ENCODE data around the gene RHOV.

RHOV gene

DNA sequence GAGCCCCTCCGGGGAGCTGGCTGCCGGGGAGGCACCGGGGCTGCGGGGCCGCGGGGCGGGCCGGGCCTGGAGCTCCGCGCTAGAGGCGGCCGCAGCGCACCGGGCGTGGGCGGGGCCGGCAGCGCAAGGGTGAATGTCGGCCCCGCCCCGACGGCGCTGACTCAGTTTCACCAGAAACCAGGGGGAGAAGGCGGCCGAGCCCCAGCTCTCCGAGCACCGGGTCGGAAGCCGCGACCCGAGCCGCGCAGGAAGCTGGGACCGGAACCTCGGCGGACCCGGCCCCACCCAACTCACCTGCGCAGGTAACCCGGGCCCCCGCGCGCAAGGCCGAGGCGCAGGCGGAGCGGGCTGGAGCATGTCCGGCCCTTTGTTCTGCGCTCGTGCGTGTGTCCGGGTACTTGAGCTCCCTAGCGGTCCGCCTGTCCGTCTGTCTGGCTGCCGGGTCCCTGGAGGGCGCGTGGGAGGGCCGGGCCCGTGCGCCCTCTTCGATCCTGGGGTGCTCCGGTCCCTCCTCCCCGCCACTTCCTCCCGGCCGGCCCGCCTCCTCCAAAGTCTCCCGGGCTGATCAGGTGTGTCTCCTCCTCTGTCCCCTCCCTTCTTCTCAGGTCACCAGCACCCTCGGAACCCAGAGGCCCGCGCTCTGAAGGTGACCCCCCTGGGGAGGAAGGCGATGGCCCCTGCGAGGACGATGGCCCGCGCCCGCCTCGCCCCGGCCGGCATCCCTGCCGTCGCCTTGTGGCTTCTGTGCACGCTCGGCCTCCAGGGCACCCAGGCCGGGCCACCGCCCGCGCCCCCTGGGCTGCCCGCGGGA is 29.9 kb downstream of the RHOV start, which contains the start of gene SPINT1:
SPINT1 (plus strand) TSS at position 164 of the 811 bp plus-strand sequence; CDS start at position 671, 507 bp downstream.
- DNase-seq, result no peak

DNA sequence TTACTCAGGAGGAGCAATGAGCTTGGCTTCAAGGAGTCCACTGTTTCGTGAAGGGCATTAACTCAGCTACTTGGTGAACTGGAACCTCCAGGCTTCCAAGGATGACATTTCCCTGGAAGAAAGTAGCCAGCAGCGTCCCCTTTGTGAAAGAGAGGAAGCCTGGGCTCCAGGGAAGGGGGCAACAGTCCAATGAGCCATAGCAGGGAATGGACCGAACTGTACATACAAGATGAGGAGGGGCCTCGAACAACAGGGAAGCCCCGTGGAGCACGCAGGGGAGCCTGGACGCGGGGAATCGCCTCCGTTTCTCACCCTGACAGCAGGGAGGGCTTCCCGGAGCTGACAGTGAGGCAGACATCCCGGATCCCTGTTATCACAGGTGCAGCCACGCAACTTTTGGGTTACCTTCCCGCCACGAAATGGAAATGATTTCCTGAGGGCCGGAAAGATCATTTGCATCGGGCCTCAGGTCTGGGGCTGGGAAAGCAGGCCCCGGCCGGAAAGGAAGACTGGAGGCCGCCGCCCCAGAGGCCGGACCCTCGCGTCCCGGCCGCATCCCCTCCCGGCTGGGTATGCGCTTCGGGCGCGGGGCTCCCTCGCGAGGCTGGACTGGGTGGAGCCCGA is 30.7 kb downstream of the RHOV start:
- DNase-seq, result no peak

DNA sequence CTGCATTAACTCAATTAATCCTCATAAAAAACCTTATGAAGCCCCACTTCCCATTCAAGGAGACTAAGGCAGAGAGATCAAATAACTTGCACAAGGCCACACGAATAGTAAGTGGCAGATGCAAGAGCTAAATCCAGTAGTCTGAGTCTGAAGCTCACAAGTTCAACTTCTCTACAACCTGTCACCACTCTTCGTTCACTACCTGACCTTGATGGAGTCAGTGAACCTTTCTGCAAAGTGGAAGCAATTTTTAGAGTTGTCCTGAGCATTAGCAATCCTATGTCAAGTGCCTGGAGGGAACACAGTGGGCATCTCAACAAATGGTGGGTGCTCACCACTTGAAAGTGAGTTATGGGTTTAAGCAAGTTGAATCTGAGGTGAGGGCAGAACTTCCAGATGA is 32.3 kb downstream of the RHOV start:
- no peak for DNase-seq

DNA sequence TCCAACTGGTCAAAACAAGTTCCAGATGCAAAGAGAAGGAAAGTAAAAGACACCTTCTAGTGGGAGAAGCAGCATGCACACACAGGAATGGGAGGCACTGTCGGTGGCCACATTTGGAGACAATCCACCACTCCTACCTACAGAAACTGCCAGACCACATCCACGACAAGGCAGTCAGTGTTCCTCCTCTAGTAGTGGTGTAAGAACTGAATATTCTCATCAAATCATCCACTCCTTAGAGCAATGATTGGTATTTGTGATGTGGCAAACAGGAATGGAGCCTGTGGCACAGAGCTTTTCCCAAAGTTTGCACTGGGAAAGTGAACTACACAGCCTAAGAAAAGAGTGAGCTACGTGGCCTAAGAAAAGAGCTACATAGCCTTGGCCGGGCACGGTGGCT is 35.3 kb downstream of the RHOV start:
- no peak for DNase-seq

DNA sequence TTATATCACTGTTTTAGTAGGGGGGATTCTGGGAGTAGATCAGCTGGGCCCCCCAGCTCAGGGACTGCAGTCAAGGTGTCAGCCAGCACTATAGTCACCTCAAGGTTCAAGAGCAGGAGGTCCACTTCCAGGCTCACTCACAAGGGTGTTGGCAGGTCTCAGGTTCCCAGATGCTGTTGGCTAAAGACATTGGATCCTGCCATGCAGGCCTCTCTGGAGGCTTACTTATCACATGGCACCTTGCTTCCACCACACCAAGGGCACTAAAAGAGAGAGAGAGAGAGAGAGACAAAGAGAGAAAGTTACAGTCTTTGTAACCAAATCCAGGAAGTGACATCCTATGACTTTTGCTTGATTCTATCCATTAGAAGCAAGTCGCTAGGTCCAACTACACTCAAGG is 38.0 kb downstream of the RHOV start:
- DNase-seq, result no peak

DNA sequence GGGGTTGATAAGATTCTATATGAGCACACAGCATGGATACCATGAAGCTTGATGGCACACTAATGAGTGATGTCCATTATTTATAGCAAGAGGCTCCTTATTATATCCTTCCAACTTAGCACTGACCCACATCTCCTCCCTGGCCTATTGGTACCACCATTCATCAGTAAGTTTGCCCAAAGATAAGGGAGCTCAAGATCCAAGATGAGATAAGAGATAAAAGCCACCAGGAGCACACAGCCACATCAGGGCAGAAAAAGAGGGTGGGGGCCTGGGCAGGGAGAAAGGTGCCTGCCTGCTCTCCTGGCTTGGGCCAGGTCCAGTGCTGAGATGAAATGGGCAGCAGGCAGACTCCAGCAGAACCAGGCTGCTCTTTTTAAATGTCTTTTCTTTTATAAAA is 41.1 kb downstream of the RHOV start:
- no peak for DNase-seq

DNA sequence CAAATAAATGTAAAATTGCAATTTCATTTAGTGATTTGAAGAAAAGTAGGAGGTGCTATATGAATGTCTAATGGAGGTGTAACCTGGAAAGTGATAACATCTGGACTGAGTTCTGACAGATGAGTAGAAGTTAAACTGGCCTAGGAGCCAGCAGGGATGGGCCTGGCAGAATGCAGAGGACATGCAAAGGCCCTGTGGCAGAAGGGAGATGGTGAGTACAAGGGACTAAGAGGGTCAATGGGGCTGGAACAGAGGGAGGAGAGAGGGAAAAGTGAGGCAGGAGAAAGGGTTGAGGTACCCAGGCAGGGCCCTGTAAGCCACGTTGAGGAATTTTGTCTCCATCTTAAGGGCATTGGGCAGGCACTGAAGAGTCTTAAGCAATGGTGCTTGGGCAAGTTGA is 42.2 kb downstream of the RHOV start:
- DNase-seq, result no peak

DNA sequence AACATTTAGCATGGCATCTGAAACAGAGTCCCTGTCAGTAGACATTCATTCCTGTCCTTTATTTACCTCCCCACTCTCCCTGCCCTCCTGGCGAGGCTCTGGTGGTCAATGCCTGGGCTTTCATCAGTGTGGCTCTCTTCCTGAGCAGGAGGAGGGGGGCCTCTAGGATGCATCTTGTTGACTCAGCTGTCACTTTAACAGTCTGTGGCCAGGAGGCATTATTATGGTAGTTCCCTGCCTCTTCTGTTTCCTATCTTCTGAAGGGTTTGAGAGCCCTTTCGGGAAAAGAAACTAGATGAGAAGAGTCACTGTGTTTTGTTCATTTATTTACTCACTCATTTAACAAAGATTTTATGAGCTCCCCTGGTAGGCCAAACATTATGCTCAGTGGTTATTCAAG is 43.1 kb downstream of the RHOV start:
- no peak for DNase-seq

DNA sequence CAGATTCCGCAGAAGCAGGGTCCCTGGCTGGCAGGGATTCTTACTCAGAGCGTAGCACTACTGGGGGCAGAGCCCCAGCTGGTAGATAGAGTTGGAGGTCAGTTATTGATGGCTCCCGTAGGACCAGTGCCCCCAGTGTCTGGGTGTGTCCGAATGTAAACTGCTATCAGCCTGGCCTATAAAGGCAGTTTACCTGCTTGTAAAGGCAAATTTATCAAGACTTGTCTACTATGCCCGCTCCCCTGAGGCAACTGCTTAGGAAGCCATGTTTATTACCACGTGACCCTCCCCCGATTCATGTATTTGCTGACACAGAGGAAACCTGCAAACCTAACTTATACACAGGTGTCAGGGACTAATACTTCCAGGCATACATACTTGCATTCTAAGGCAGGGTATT is 44.9 kb downstream of the RHOV start:
- DNase-seq, result no peak

DNA sequence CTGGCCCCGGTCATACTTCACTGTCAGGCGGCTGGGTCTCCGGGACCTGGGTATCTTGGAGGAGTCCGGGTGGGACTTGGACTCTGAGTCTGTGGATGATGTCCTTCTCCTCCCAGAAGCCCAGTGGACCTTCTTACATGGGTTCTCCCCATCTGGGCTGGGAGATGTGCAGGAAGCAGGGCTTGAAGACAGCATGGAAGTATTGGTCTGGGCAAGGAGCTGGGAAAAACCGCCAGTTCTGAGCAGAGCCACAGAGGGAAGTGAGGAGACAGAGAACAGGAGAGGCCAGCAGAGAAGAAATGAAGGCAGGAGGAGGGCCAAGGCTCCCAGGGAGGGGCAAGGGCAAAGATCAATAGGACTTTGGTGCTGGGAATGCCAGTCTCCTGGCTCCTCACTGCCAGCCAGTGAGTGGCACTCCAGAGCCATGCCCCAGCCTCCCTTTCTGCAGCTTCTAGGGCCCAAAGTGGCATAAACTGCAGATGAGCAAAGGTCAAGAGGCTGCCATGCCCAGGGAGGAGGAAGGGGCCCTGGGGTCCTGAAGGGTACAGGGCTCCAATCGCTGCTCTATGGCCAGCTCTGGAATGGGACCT is 45.5 kb downstream of the RHOV start, which contains the start of gene PPP1R14D:
PPP1R14D (minus strand) TSS at position 262 of the 590 bp plus-strand sequence; CDS start at position 195, 67 bp downstream.
- DNase-seq, result no peak

DNA sequence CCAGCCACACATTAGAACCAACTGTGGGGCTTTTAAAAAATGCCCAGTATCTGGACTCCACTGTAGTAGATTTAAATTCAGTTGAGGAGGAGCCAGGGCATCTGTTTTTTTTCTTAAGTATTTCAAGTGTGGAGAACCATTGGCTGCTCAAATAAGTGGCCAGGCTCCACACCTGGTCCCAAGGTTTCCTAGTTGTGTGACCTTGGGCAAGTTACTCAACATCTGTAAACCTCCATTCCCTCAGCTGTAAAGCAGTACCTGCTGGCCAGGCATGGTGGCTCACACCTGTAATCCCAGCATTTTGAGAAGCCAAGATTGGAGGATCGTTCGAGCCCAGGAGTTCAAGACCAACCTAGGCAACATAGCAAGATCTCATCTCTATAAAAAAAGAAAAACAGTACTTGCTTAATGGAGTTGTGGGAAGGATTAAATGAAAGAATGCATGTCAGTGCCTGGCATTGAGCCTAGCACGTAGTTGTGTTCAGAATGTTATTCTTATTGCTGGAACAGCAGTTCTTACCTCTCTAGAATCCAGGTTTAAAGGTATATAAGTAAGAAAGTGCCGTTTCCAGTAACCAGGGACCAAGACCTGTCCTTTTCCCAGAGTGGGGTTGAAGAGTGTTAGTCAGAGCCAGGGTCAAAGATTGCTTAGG is 47.5 kb downstream of the RHOV start:
- no peak for DNase-seq

DNA sequence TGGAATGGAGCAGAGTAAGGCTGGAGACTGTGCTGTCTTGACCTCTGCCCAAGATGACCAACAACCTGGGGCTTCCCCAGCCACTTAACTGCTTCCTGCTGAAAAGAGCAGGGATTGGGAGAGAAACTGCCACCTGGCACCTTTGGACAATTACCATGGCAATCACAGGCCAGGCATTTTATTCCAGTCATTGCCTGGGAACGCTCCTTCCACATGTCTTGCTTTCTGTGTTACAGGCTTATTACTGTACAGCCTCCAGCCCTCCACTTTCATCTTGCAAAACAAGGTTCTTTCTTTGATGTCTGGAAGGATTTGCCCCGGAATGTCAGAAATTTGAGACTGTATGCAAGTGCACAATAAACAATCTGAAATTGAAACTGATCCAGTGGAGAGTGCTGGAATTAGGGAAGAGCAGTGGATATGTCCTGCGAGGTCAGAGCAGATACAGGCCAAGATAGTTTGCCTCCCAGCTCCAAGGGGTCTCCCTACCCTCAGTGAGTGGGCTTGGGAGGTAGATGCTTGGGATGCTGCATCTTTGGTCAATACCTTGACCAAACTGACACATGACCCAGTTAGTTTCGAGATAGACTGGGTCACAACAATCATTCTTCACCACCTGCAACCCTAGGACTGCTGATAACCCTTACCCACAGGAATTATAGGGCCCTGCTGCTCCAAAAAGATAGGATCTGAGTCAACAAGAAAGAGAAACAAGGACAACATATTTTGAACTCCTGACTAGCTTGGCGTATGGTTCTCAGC is 48.2 kb downstream of the RHOV start:
- peak; percentile 20 for DNase-seq

DNA sequence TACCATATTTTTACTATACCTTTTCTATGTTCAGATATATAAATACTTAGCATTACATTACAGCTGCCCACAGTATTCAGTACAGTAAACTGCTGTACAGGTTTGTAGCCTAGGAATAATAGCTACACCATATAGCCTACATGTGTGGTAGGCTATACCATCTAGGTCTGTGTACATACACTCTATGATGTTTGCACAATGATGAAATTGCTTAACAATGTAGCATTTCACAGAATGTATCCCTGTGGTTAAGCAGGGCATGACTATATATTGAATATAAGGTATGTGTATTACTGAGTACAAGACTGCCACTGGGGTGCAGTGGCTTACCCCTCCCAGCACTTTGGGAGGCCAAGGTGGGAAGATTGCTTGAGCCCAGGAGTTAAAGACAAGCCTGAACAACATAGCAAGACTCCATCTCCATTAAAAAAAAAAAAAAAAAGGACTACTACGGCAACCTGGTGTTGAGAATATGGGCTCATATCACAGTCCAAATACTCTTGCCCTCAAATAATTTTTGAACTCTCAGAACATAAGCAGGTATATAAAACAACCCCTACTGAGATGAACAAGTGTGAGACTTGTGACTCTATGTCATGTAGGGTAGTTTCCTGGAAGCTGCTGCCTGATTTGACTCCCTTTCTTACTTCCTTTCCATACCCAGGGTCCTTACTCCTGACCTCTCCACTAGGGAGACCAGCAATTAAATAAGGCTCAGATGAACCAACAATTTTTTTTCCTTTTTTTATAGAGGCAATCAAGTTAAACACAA is 50.3 kb downstream of the RHOV start:
- no peak for DNase-seq

All from kidney glomerular epithelial cell (primary cell).